WTC11 (cell line): Measurements from ENCODE around the gene BAK1. TPM values are rescaled to one million over a fixed set of nuclear protein-coding genes. Genes with fewer than 3 reads are reported as not detected.
"Not testable (repeated sequence)": the region's sequence is repeated elsewhere in the genome, so short reads cannot be mapped to it uniquely, and the experiment has no call there.

ENCODE experiments used
- ATAC-seq: fragments of 200-7000 bp; cut with Tn5 transposase; 2 replicates; pipeline ENCODE4 v1.10.0; 2021; ENCODE audit warnings: mild to moderate bottlenecking, moderate library complexity
- CTCF ChIA-PET: fragments of 300-600 bp; sonication (Branson Sonifier 250); formaldehyde crosslinking; loops from one replicate; lab custom pipeline; 2021; ENCODE audit warnings: antibody characterized with exemption; lab: Charles Lee
- POLR2A ChIA-PET: fragments of 350-600 bp; sonication (Branson Sonifier 250); formaldehyde crosslinking; loops from one replicate; lab custom pipeline; 2021; ENCODE audit warnings: antibody characterized with exemption; lab: Charles Lee
- DNase-seq: peaks from one replicate; pipeline ENCODE4 v3.0.0; 2021; ENCODE audit warnings: low spot score
- H3K27ac Mint-ChIP-seq: 2 replicates; pipeline ENCODE4 v1.8.0; 2021; ENCODE audit warnings: mixed read lengths
- H3K27me3 Mint-ChIP-seq: 2 replicates; pipeline ENCODE4 v1.8.0; 2021; ENCODE audit warnings: low read depth, mild to moderate bottlenecking, moderate library complexity, mixed read lengths
- H3K36me3 Mint-ChIP-seq: 2 replicates; pipeline ENCODE4 v1.8.0; 2021; ENCODE audit warnings: mixed read lengths
- H3K4me1 Mint-ChIP-seq: 2 replicates; pipeline ENCODE4 v1.8.0; 2022; ENCODE audit warnings: mixed read lengths
- H3K4me3 Mint-ChIP-seq: 2 replicates; pipeline ENCODE4 v1.8.0; 2021; ENCODE audit warnings: mild to moderate bottlenecking, moderate library complexity, mixed read lengths
- H3K9me3 Mint-ChIP-seq: 2 replicates; pipeline ENCODE4 v1.8.0; 2021; ENCODE audit warnings: mixed read lengths
- CREB1 ChIP-seq: sonication (generic); formaldehyde crosslinking; IDR thresholded peaks from 2 replicates; pipeline ENCODE4 v1.8.0; 2023; ENCODE audit warnings: mild to moderate bottlenecking, missing genetic modification reagents
- CREM ChIP-seq: sonication (generic); formaldehyde crosslinking; IDR thresholded peaks from 2 replicates; pipeline ENCODE4 v1.8.1; 2022; ENCODE audit warnings: mild to moderate bottlenecking, missing genetic modification reagents, moderate library complexity
- E2F5 ChIP-seq: sonication (generic); formaldehyde crosslinking; IDR thresholded peaks from 2 replicates; pipeline ENCODE4 v1.8.1; 2022; ENCODE audit warnings: mild to moderate bottlenecking, moderate library complexity, missing genetic modification reagents
- MLX ChIP-seq: sonication (generic); formaldehyde crosslinking; IDR thresholded peaks from 2 replicates; pipeline ENCODE4 v1.8.1; 2023; ENCODE audit warnings: mild to moderate bottlenecking, missing genetic modification reagents, moderate library complexity
- PRDM15 ChIP-seq: sonication (generic); formaldehyde crosslinking; IDR thresholded peaks from 2 replicates; pipeline ENCODE4 v1.8.0; 2022; ENCODE audit warnings: missing genetic modification reagents
- TEAD1 ChIP-seq: sonication (generic); formaldehyde crosslinking; IDR thresholded peaks from 2 replicates; pipeline ENCODE4 v1.8.0; 2022; ENCODE audit warnings: mild to moderate bottlenecking, missing genetic modification reagents
- ZNF232 ChIP-seq: sonication (generic); formaldehyde crosslinking; IDR thresholded peaks from 2 replicates; pipeline ENCODE4 v1.8.0; 2022; ENCODE audit warnings: mild to moderate bottlenecking, missing genetic modification reagents
- ZNF416 ChIP-seq: fragments of 250-450 bp; sonication (Bioruptor Pico); IDR thresholded peaks from 2 replicates; pipeline ENCODE4 v1.9.0; 2021; ENCODE audit warnings: mild to moderate bottlenecking, inconsistent platforms
- total RNA-seq: library from RNA; stranded (reverse); gene quantifications from 3 replicates; pipeline ENCODE4 v1.2.3, GENCODE V29; 2021
- TF ChIP-seq, protein P1 (sequence below): fragments of 250-450 bp; sonication (Bioruptor Pico); IDR thresholded peaks from 2 replicates; pipeline ENCODE4 v2.1.2; 2022; ENCODE audit warnings: mild to moderate bottlenecking, moderate library complexity

The BAK1 gene
- total RNA-seq, 1 experiment from 2014 or later, result 40.5 TPM

- no peak for TF ChIP-seq PRDM15 (CRISPR knock-in tag)
- TF ChIP-seq TEAD1, result no peak
- TF ChIP-seq, all 79 proteins: peak for 0
Measured at GRCh38 chr6:33558801-33559200, 21.3 kb downstream of the BAK1 start (continued).

DNA sequence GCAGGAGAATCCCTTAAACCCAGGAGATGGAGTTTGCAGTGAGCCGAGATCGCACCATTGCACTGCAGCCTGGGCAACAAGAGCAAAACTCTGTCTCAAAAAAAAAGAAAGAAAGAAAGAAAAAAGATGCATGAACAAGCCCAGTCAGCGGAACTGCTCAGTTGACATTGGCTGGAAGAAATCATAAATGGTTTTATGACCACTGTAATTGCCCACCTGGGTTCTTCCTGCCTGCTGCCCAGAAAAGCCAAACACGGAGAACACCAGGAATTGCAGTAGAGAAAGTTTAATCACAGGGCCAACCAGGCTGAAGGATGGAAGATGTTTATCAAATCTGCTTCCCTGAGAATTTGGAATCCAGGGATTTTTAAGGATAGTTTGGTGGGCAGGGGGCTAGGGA lies 22.7 kb downstream of the BAK1 start:
- no peak for ATAC-seq
- ChIA-PET CTCF (no interaction called here), POLR2A (no interaction called here)
- Mint-ChIP-seq H3K9me3 (peaks cover 11% of the 10 kb centered on the region), H3K27ac (no peak overlapping the region), H3K27me3 (peaks cover 6% of the 10 kb centered on the region; the same call in 1 of the 2 replicates), H3K4me3 (no peak overlapping the region), H3K36me3 (peaks cover 5% of the 10 kb centered on the region; the same call in 1 of the 2 replicates), H3K4me1 (no peaks in the 10 kb centered on the region)
- no peak for DNase-seq
- TF ChIP-seq MLX (CRISPR knock-in tag), result no peak
- TF ChIP-seq ZNF416 (CRISPR knock-in tag), result no peak
- no peak for TF ChIP-seq CREM (CRISPR knock-in tag)
- no peak for TF ChIP-seq PRDM15 (CRISPR knock-in tag)
- no peak for TF ChIP-seq ZNF232 (CRISPR knock-in tag)
- TF ChIP-seq, protein P1, sequence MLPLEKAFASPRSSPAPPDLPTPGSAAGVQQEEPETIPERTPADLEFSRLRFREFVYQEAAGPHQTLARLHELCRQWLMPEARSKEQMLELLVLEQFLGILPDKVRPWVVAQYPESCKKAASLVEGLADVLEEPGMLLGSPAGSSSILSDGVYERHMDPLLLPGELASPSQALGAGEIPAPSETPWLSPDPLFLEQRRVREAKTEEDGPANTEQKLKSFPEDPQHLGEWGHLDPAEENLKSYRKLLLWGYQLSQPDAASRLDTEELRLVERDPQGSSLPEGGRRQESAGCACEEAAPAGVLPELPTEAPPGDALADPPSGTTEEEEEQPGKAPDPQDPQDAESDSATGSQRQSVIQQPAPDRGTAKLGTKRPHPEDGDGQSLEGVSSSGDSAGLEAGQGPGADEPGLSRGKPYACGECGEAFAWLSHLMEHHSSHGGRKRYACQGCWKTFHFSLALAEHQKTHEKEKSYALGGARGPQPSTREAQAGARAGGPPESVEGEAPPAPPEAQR (CRISPR knock-in tag), result no peak
- TF ChIP-seq CREB1, result no peak
- TF ChIP-seq E2F5 (CRISPR knock-in tag), result no peak

DNA sequence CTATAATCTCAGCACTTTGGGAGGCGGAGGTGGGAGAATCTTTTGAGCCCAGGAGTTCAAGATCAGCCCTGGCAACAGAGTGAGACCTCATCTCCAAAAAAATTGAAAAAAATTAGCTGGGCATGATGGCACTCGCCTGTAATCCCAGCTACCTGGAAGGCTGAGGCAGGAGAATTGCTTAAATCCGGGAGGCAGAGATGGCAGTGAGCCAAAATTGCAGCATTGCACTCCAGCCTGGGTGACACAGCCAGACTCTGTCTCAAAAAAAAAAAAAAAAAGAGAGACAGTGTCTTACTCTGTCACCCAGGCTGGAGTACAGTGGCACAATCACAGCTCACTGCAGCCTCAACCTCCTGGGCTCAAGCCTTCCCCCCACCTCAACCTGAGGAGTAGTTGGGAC lies 27.2 kb downstream of the BAK1 start:
- H3K27ac Mint-ChIP-seq, H3K27me3 Mint-ChIP-seq, ATAC-seq, H3K9me3 Mint-ChIP-seq, H3K4me1 Mint-ChIP-seq, H3K4me3 Mint-ChIP-seq, POLR2A ChIA-PET, H3K36me3 Mint-ChIP-seq, DNase-seq: not testable (repeated sequence)
- CTCF ChIA-PET, result interaction anchor here (0.7 to 1.2 kb wide), 3 partner anchors 80 to 619 kb away, joined by 3 to 4 read pairs (median 3); no protein-coding TSS in a partner anchor
